Measurements from ENCODE around the gene LYZ.

Gene LYZ

GRCh38 chr12:69389831-69390230 lies 41.6 kb downstream of the LYZ start:
- DNase-seq: no peak

- DNase-seq: no peak
Observed at GRCh38 chr12:69392179-69392928, 44.2 kb downstream of the LYZ start.

- DNase-seq: no peak
Observed at GRCh38 chr12:69396041-69396440, 47.9 kb downstream of the LYZ start.

- DNase-seq: no peak
Observed at GRCh38 chr12:69396963-69397362, 48.8 kb downstream of the LYZ start.

- no peak for DNase-seq
Observed at GRCh38 chr12:69397978-69398377, 49.8 kb downstream of the LYZ start.

GRCh38 chr12:69401940-69402339 lies 53.8 kb downstream of the LYZ start:
- DNase-seq: no peak
